Measurements from ENCODE around the gene AKNA.

DNA sequence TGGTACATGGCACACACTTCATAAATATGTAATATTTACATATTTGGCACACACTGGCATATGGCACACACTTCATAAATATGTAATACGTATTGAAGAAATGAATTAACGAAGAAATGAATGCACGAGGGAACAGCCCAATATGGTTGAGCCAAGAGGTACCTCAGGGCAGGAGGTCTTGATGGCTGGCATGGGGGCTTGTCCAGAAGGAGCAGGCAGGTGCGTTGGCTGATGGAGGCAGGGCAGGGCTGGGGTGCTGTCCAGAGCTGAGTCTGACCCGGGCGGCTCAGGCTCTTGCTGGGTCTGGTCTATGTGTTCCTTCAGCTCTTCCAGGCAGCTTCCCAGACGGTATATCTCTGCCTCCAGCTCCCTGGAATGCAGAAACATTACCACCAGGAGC is 26.2 kb downstream of the AKNA start:
- TF ChIP-seq, protein P1, sequence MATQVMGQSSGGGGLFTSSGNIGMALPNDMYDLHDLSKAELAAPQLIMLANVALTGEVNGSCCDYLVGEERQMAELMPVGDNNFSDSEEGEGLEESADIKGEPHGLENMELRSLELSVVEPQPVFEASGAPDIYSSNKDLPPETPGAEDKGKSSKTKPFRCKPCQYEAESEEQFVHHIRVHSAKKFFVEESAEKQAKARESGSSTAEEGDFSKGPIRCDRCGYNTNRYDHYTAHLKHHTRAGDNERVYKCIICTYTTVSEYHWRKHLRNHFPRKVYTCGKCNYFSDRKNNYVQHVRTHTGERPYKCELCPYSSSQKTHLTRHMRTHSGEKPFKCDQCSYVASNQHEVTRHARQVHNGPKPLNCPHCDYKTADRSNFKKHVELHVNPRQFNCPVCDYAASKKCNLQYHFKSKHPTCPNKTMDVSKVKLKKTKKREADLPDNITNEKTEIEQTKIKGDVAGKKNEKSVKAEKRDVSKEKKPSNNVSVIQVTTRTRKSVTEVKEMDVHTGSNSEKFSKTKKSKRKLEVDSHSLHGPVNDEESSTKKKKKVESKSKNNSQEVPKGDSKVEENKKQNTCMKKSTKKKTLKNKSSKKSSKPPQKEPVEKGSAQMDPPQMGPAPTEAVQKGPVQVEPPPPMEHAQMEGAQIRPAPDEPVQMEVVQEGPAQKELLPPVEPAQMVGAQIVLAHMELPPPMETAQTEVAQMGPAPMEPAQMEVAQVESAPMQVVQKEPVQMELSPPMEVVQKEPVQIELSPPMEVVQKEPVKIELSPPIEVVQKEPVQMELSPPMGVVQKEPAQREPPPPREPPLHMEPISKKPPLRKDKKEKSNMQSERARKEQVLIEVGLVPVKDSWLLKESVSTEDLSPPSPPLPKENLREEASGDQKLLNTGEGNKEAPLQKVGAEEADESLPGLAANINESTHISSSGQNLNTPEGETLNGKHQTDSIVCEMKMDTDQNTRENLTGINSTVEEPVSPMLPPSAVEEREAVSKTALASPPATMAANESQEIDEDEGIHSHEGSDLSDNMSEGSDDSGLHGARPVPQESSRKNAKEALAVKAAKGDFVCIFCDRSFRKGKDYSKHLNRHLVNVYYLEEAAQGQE (IDR thresholded peaks at IDR 0.05; ENCODE audit: insufficient read depth in 1 of 2, low read depth in 2 of 2, low read length in 2 of 2), result no peak
- no peak for TF ChIP-seq TAF1 (IDR thresholded peaks at IDR 0.05; ENCODE audit: borderline replicate concordance, insufficient read depth, low read length)

All from PFSK-1 (cell line).